GM06990 (cell line): Measurements from ENCODE around the gene FOXP3.
"Not testable (repeated sequence)": the region's sequence is repeated elsewhere in the genome, so short reads cannot be mapped to it uniquely, and the experiment has no call there.

ENCODE experiments used
- DNase-seq: peaks from one replicate; pipeline ENCODE4 v3.0.0-alpha.2; 2011; ENCODE audit not compliant: insufficient read length; ENCODE audit errors: extremely low read depth
- H3K27me3 ChIP-seq: replicated peaks from 2 replicates; pipeline ENCODE4 v1.6.0; 2011; ENCODE audit warnings: low read length; ENCODE audit not compliant: control insufficient read depth, insufficient read depth
- H3K36me3 ChIP-seq: 2 replicates; pipeline ENCODE4 v1.5.1; 2011; ENCODE audit warnings: low read length; ENCODE audit not compliant: control insufficient read depth, insufficient read depth
- H3K4me3 ChIP-seq: replicated peaks from 2 replicates; pipeline ENCODE4 v1.5.1; 2011; ENCODE audit warnings: low read depth, mild to moderate bottlenecking, control low read depth, low read length
- CTCF ChIP-seq: IDR thresholded peaks from 2 replicates; pipeline ENCODE4 v1.5.1; 2011; ENCODE audit warnings: low read length, control low read depth, mild to moderate bottlenecking, inconsistent platforms; ENCODE audit not compliant: insufficient read depth, poor library complexity, severe bottlenecking

The FOXP3 gene

GRCh38 chrX:49264460-49264859 lies at the start of gene FOXP3:
Gene FOXP3 (minus strand): TSS chrX:49264710. CDS start chrX:49258505, 6,205 bp downstream.
- DNase-seq, result no peak
- no peaks in the 10 kb centered on the region for H3K36me3 ChIP-seq
- no peak within 1 kb of the TSS for H3K4me3 ChIP-seq
- no peak for TF ChIP-seq CTCF
- H3K27me3 ChIP-seq, result no peaks in the 10 kb centered on the region

GRCh38 chrX:49312176-49312575 lies 47.7 kb upstream of the FOXP3 start:
- H3K27me3 ChIP-seq, result no peaks in the 10 kb centered on the region
- H3K4me3 ChIP-seq, result no peak overlapping the region
- H3K36me3 ChIP-seq, result no peaks in the 10 kb centered on the region
- DNase-seq, result no peak
- TF ChIP-seq CTCF, result no peak

GRCh38 chrX:49310371-49310770 lies 45.9 kb upstream of the FOXP3 start:
- DNase-seq, result no peak
- H3K4me3 ChIP-seq, result no peak overlapping the region
- H3K27me3 ChIP-seq, result no peaks in the 10 kb centered on the region
- TF ChIP-seq CTCF, result no peak
- H3K36me3 ChIP-seq, result no peaks in the 10 kb centered on the region

GRCh38 chrX:49309401-49309981 lies 45.0 kb upstream of the FOXP3 start:
- H3K4me3 ChIP-seq, result no peak overlapping the region

GRCh38 chrX:49308604-49309269 lies 44.2 kb upstream of the FOXP3 start:
- Histone ChIP-seq H3K4me3 (no peak overlapping the region), H3K27me3 (no peaks in the 10 kb centered on the region), H3K36me3 (no peaks in the 10 kb centered on the region)
- TF ChIP-seq CTCF, result no peak
- DNase-seq, result no peak

More at GRCh38 chrX:49309401-49309981, 45.0 kb upstream of the FOXP3 start:
- DNase-seq, result no peak
- no peaks in the 10 kb centered on the region for H3K36me3 ChIP-seq
- no peak for TF ChIP-seq CTCF
- no peaks in the 10 kb centered on the region for H3K27me3 ChIP-seq

- not testable (repeated sequence) for DNase-seq, H3K27me3 ChIP-seq, H3K36me3 ChIP-seq, H3K4me3 ChIP-seq
Measured at GRCh38 chrX:49307775-49308174, 43.3 kb upstream of the FOXP3 start.
